GM08714 (cell line): ENCODE data around the gene FSTL4.
"Not testable (repeated sequence)": the region's sequence is repeated elsewhere in the genome, so short reads cannot be mapped to it uniquely, and the experiment has no call there.

Source experiments
- H3K4me3 ChIP-seq: fragments of 200-500 bp; sonication (Bioruptor generic); 2 replicates; pipeline ENCODE4 v1.5.1; 2014; ENCODE audit warnings: mild to moderate bottlenecking, low read length, inconsistent platforms
- ZNF274 ChIP-seq: IDR thresholded peaks from 2 replicates; pipeline ENCODE4 v1.6.1; 2012; ENCODE audit warnings: mild to moderate bottlenecking, low read depth, low read length

Gene FSTL4

GRCh38 chr5:133232911-133233310 lies 379.4 kb downstream of the FSTL4 start:
- TF ChIP-seq ZNF274 = no peak
- H3K4me3 ChIP-seq = no peak overlapping the region

GRCh38 chr5:133232435-133232834 lies 379.9 kb downstream of the FSTL4 start:
- H3K4me3 ChIP-seq = no peak overlapping the region
- TF ChIP-seq ZNF274 = no peak

- no peak for TF ChIP-seq ZNF274
- no peak overlapping the region for H3K4me3 ChIP-seq
These were observed 380.3 kb downstream of the FSTL4 start for GRCh38 chr5:133232011-133232410.

GRCh38 chr5:133230823-133231578 lies 381.3 kb downstream of the FSTL4 start:
- TF ChIP-seq ZNF274 = no peak
- H3K4me3 ChIP-seq = no peak overlapping the region

- no peak for TF ChIP-seq ZNF274
- H3K4me3 ChIP-seq = no peak overlapping the region
These were observed 382.2 kb downstream of the FSTL4 start for GRCh38 chr5:133229931-133230664.

- H3K4me3 ChIP-seq = no peak overlapping the region
- TF ChIP-seq ZNF274 = no peak
These were observed 384.0 kb downstream of the FSTL4 start for GRCh38 chr5:133228316-133228715.

- H3K4me3 ChIP-seq = no peak overlapping the region
- no peak for TF ChIP-seq ZNF274
These were observed 384.4 kb downstream of the FSTL4 start for GRCh38 chr5:133227897-133228296.

- H3K4me3 ChIP-seq = no peak overlapping the region
These were observed 385.3 kb downstream of the FSTL4 start for GRCh38 chr5:133227082-133227481.

GRCh38 chr5:133226186-133226585 lies 386.2 kb downstream of the FSTL4 start:
- H3K4me3 ChIP-seq = no peak overlapping the region
- no peak for TF ChIP-seq ZNF274

More at GRCh38 chr5:133227082-133227481, 385.3 kb downstream of the FSTL4 start:
- no peak for TF ChIP-seq ZNF274

- TF ChIP-seq ZNF274 = no peak
- no peak overlapping the region for H3K4me3 ChIP-seq
These were observed 386.6 kb downstream of the FSTL4 start for GRCh38 chr5:133225671-133226152.

GRCh38 chr5:133222979-133223378 lies 389.4 kb downstream of the FSTL4 start:
- H3K4me3 ChIP-seq = no peak overlapping the region
- no peak for TF ChIP-seq ZNF274

GRCh38 chr5:133222521-133222920 lies 389.8 kb downstream of the FSTL4 start:
- TF ChIP-seq ZNF274 = no peak
- H3K4me3 ChIP-seq = no peak overlapping the region

GRCh38 chr5:133222040-133222439 lies 390.3 kb downstream of the FSTL4 start:
- no peak for TF ChIP-seq ZNF274
- H3K4me3 ChIP-seq = no peak overlapping the region

GRCh38 chr5:133220851-133221674 lies 391.3 kb downstream of the FSTL4 start:
- H3K4me3 ChIP-seq = no peak overlapping the region
- no peak for TF ChIP-seq ZNF274

GRCh38 chr5:133219296-133219695 lies 393.0 kb downstream of the FSTL4 start:
- no peak for TF ChIP-seq ZNF274
- H3K4me3 ChIP-seq = no peak overlapping the region

GRCh38 chr5:133216138-133216537 lies 396.2 kb downstream of the FSTL4 start:
- H3K4me3 ChIP-seq = not testable (repeated sequence)
